ENCODE data around the gene DIAPH3.

Gene DIAPH3

DNA sequence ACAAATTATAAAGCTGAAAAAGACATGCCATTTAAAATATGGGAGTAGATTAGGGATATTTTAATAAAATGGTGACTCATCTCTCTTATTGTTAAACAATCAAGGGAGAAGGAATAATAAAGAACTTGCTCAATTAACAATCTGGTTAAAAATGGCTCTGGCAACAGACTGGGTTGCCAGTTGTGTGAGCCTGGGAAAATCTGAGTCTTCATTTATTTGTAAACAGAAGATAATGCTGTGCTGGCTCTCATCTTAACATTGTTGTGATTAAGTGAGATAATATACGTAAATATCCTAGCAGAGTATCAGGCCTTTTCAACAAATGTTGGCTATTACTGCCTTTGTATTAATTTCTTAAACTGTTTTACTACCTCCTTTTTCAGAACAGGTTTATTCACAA lies 453.3 kb downstream of the DIAPH3 start:
- no peak for DNase-seq

DNA sequence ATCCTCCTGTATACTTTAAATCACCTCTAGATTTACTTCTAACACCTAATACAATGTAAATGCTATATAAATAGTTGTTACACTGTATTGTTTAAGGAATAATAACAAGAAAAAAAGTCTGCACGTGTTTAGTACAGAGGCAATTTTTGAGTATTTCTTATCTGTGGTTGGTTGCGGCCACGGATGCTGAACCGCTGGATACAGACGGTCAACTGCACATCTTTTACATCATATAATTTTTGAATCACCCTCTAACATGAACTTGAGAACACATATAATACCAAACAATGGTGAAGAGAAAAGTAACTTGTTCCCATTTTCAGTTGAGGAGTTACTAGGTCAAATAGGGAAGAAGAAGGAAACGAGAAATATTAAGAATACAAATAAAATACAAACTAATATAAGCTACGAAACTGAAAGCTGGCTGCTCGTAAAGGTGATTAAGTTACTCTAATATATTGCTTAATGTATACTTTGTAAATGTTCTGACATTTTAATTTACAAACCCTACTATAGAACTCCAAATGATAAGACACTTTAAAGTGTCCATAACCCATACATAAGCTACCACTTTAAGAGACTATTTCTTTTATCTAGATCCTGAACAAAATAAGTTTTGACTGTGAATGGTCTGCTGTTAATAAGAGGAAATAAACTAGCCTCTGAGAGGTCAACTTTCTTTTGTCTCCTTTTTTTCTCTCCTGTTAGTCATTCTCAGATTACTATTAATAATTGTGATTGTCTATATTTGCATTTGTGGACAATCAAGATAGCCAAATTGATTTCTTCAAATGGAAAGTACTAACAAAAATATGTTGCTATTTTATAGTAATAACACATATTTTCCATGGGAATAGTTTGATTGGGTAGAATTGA lies 457.4 kb downstream of the DIAPH3 start:
- DNase-seq, result no peak

DNA sequence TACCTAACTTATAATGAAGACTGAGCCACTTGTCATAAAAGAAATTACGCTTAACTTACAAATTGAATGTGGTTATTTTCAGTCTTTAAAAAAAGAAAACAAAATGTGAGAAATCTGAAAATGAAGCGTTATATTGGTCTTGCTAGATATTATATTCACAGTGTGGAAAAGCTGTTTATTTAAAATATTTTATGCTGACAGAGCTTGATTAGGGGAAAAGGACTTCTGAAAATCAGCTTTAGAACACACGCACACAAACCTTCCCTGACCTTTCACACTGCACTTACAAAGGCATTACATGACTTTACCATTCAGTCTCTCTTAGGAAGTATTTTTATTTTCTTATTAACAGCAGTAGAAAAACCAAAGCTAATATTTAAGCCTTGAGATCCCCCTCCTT lies 461.5 kb downstream of the DIAPH3 start:
- no peak for DNase-seq

DNA sequence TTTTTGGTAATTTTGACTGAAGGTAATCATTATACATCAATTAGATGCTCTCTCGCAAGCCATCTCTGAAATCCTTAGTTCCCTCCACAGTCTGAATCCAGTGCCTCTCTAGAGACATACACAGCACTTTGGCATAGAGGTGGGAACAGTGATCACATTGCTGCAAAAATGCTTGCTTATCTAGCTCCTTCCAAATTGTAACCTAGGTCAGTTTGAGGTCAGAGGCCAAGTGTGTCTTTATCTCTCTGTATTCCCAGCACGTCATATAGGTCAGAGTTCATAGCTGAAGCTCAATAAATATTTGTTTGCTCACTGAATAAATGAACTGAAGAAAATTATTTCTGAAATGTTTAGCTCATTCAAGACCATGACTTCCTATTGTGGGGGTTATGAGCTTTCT lies 462.5 kb downstream of the DIAPH3 start:
- no peak for DNase-seq

DNA sequence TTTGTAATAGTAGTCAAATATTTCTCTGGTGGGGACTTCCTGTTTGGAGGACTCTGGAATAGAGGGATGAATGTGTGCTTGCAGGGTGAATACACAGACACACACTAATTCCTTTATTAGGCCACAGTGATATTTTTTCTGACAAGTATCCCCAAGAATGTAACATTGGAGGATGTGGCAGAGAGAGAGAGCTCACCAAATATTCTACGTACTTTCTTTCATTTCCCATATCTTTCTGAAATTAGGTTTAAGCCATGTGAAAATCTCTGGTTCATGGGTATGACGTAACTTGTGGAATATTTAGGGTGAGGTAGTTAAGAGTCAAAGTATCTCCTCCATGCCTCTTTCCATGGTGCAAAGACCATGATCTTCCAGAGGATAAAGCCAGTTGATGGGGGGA lies 463.4 kb downstream of the DIAPH3 start:
- no peak for DNase-seq

DNA sequence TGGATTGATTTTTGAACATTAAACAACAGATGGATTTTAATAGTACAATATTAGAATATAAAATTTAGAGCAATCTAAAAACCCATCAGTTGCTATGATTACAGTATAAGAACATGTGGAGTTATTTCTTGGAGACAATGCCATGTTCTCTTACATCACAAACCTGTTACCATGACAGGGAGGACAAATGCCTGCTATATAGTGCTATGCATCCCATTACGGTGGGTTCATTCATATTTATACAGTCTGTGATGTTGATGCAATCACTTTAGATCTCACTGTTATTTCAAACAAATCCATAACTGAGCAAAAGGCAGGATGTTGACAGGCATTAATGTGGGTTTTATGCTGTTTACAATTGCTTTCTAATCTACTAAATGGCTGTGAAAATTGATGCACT lies 467.5 kb downstream of the DIAPH3 start:
- DNase-seq, result no peak

DNA sequence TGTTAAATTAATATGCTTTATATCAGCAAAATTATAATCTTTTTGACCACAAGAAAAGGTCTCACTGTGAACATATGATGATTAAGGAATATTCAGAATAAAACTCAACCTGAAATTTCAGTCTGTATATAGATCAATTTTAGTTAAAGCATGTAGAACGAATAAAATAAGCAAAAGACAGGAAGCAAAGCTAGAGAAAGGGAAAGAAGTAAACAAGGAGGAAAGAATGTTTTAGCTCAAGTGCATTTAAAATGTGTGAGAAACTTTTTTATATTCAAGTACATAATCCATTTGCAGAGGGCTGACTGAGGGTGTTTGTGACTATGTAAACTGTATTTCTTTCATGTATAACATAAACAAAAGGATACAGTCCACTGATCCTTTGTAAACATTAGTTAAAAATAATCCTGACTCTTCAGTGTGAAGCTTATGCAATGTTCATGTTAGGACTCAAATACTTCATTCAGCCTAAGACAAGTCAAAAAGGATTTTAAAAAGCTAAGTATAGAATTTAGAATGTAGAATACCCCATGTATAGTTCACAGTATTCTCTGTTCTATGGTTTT lies 472.1 kb downstream of the DIAPH3 start:
- no peak for DNase-seq

DNA sequence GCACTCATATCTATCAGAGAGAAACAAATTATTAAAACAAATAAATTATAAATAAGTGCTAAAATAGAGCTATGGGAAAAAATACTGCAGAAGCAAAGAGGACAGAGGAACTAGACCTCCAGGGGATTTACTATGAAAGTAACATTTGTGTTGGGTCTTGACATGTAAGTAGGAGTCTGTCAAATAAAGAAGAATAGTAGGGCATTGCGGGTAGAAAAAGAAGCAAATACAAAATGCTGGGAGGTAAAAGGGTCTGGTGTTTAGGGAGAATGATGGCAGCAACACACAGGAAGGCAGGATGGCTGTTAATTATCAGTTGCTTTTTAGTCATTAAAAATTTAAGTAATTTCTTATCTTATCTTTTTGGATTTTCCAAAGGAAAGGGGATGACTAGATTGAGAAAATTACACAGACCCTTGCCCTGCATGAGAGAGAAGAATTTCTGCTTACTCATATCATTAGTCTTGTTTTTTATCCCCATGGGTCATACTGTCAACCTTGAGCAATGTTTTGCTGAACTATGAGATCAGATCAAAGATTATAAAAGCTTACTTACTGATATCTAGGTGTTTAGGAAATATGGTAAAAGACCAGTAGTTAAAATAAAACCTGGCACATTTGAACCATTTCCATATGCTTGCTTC lies 472.7 kb downstream of the DIAPH3 start:
- no peak for DNase-seq

DNA sequence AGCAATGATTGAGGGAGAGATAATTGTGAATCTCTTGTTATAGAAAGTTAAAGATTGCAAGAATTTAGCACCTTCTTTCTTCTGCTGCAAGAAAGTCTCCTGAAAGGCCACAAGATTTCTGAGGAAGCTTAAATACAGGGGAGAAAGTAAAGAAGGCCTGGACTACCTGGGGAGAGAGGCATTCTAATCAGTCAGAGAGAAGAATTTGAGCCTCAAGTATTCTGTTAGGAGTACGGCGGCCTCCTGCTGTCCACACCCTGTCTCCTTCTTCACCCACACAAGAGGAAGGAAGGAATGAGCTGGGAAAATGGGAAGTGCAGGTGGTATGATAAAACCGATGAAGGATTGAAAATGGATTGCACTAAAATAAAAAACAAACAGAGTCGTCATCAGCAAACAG lies 474.7 kb downstream of the DIAPH3 start:
- no peak for DNase-seq

DNA sequence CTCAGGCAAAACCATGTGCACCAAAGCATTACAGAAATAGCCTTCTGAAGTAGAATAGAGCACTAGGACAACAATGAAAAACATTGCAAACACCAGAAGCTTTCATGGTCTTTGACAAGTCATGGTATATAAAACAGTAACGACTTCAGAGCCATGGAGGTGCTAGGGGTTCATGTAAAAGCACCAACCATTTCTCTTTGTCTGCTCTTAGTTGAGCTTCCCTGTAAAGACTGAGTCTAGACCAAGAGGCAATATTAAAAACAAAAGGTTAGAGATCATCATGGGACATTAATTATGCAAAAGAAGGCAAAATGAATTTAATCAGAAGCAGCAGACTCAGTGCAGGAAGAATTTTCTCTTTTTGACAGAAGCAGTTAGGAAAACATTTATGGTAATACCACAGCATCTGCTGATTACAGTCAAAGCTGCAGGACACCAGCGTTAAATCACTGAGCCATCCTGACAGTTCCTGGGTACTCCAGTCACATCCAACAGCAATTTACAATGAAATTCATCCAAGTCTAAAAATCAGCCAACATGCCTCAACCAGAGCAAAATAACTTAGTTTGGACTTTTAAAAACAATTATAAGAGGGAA lies 476.8 kb downstream of the DIAPH3 start:
- no peak for DNase-seq

DNA sequence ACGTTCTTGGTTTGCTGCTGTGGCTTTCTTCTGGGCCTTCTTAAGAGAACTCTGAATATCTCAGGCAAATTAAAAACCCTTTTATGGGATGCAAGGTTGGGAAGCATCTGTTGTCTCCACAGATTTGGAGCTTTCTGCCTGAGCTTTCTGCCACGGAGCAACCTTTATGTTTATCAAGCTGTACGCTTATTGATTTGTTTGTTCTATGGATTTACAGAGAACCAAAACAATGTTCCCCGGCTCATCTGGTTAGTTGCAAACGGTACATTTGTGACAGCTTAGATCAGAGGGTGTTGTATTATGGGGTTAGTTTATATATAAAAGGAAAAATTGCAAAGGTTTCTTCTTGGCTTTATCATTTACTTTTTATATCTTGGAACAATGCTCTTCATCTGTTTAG lies 479.6 kb downstream of the DIAPH3 start:
- no peak for DNase-seq

DNA sequence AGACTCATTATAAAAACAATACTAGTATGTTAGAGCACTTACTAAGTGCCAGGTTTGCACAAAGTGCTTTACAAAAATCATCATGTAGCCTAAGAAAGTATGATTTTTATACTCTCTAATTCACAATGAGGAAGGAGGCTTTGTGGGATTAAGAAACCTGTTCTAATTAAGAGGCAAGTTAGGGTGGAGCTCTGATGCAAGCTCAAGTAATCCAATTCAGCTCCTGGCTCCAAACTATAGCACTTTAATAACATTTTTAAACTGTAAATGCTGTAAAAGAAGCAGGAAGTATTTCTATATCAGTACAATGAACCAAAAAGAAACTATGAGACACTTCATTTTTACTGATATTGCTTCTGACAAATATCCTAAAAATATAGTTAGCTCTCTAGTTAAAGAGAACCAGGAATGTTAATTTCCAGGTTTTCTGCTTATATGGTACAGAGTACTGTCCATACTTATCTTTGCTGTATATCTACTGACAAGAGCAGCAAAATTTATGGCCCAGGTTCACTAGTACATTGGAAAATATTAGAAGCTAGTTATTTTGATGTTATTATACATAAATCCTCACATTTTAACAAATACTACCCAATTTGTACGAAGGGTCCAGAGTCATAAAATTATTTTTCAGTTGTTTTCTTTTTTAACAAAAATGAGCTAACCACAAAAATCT lies 482.0 kb downstream of the DIAPH3 start:
- no peak for DNase-seq

DNA sequence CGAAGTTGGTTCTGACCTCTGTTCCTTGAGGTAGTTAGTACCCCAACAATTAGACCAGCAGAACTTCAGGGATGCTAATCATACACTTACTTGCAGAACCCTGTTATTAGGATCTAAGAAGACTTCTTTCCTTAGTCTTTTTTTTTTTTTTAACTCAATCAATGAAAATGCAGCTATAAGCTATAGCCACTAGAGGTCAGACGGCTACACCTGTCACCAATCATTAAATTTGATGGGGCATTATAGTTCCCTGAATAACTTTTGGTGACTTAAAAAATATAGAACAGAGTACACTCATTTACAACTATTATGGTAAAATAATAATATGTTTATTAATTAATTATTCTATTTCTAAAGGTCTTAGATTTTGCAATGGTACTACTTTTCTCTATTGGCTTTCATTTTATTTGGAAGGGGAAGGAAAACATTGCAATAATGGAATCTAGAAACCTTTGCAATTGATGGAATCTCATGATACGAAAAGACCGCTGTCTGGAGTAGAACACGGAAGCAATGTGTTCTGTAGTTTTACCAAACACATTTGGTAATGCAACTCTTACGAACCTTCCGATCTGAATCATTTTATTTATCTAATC lies 483.2 kb downstream of the DIAPH3 start:
- no peak for DNase-seq

DNA sequence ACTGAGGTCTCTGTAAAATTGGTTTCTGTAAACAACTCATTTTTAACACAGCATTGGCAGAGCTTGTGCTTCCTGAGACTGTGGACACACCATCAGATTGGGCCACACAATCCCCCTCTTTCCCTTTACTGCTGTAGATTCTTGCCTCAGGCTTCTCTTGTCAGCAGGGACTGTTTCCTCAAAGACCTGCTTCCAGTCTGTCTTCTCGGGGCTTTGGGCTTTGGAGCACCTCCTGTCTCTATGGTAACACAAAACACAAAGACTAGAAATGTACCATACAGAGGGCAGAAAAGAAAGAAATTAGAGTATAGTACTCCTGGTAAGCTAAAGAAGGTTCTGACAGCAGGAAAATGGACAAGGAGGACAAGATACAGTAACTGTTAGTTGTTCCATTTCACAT lies 484.5 kb downstream of the DIAPH3 start:
- DNase-seq, result no peak

DNA sequence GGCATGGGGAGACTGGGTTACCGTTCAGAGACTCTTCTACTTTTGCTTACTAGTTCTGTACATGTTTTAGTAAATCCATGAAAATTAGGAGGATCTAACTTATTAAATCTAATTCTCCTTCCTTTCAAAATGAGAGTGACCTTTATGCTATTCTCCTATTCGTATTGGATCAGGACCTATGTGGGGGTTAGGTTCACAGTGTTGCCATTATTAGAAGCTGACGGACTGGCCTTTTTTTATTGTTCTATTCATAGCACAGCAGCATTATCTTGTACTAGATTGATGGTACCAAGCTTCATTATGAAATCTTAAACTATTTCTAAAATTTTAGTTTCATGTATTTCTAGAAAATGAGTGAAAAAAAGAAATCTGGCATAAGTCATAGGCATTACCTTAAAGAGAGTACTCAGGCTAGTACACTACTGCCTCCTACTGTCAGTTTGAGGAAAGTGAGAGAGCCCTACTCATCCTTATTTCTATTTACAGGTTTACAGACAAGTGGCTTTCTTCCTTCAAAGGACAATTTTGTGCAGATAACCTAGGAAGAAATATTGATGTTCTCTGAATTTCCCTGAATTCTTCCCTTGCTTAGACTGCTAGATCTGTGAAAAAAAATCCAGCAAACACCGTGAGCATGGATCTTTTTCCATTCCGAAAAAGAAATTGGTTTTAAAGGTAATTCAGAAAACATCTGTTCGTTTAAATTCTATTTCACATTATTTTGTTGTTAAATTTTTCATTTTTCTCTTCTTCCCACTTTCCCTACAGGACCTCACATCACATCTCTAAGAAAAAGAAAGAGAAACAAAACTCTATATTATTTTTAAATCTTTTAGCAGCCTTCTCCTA lies 485.5 kb downstream of the DIAPH3 start:
- DNase-seq, result no peak

DNA sequence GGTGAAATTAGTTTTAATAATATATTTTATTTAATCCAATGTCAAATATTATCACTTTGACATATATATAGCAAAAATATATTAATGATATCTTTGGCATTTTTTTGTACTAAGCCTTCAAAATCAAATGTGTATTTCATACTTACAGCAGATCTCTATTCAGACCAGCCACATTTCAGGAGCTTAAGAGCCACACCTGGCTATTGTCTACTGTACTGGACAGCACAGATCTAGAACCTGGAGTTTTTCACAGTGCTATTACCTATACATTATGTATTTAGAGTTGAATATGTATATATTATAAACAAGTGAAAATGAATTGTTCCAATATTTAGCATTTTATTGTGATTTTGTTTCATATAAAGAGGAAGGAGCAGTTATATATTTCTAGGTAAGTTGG lies 486.3 kb downstream of the DIAPH3 start:
- no peak for DNase-seq

DNA sequence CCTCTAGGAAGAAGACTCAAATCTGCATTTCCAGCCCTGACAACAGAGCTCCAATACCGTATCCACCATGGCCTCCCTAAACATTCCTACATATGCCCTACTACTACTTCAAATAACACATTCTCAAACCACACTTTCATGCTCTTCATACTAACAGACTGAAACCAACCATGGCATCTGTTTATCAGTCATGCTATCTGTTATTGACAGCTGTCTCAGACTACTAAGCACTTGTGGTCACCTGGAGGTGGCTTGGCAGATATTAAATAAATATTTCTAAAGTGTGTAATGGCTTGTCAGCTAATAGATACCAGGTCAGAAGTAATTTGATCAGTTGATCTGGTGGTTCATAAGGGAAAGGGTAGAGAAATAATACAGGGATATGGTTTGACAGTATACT lies 489.1 kb downstream of the DIAPH3 start:
- no peak for DNase-seq

DNA sequence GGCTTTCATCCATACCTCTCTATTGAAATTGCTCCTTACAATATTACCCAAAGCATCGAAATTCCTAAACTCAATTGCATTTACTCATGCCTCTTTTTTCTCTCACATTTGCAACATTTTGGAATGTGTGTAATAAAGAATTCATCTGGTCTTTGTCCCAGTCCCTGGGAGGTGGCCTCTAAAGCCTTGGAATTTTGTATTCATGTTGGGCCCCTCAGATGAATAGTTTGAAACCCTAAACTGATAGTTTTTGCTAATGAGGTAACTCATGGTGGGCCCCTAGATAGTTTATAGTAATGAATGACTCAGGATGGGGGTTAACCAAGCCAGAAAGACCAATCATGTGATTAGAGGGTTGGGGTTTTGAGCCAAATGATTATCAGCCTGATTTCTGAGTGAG lies 490.4 kb downstream of the DIAPH3 start:
- no peak for DNase-seq

DNA sequence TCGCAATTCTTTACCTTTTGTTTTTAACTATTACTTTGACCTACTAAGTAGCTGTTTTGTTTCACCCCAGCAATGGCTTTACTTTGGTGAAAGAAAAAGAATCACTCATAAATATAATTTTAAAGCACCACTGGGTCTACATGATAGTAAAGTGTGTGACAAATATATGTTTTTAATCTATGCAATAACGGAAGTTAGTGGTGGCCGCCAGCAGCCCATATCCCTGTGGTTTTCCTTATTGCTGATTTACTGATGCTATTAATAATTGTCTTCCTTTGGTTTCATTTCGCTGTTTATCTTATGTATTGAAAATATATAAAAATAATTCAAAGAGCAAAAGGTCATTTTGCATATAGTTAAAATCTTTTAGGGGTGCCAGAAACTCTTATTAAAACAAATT lies 491.3 kb downstream of the DIAPH3 start:
- no peak for DNase-seq

DNA sequence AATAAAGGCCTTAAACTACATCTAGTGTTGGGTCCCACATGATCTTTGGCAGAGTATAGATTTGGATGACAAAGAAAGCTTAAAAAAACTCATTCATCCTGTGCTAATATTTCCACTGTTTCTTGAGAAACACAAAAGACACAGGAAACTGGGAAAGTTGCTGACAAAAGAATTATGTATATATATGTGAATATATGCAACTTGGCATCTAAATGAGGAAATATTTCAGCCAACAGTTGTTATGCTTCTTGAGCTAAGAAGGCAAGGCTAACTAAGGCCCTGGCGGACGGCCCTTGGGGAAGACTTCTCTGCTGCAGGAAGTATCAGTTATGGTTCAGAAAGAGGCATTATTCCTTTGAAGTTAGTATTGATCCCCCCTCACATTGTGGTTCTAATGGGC lies 491.8 kb downstream of the DIAPH3 start:
- no peak for DNase-seq

DNA sequence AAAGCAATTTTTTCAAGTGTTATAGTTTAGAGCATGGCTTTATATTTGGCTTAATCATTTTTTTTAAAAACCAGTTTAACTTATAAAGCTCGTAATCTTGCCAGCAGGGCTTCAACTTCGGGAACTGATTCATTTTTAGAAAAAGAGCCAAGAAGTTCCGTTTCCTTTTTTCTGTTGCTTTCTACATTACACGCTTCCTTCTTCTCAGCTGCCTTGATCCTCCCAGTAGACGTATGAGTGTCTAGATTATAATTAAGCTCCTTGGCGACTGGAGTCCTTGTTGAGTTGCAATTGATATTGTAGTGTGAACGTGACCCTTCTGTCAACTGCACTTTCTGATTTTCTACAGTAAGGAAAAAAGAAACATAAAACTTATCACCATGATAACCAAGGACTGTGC lies 497.2 kb downstream of the DIAPH3 start:
- DNase-seq, result no peak

DNA sequence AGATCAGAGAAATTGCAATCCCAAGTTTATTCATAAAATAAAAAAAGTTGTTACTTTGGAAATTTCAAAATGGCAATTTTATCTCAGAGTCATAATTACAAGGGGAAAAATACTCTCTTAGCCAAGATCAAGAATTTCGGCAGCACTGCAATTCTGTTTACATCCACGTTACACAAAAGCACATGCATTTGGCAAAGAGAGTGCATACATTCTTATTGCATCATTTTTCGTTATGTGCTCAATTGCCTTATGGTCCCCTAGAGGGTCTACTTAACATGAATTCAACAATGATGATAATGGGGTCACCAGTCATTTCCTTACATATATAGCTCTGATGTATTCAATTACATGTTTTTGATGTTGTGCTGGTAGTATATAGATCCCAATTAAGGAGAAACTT lies 498.0 kb downstream of the DIAPH3 start:
- no peak for DNase-seq

Measured in NCI-H446 treated with DMSO at 0.1 percent for 48 hours (cell line).